ENCODE results near the gene CWC27.

Gene CWC27

GRCh38 chr5:64963278-64963677, 194.5 kb downstream of the CWC27 start:
- DNase-seq (ENCODE audit: low read depth), result no peak
- no peak for TF ChIP-seq CTCF (IDR thresholded peaks at IDR 0.05; ENCODE audit: low read depth, low read length, missing control alignments)
- no peak overlapping the region for H3K4me3 ChIP-seq (ENCODE audit: low read depth, low read length)

GRCh38 chr5:64968591-64969110, 199.9 kb downstream of the CWC27 start:
- no peak for DNase-seq (ENCODE audit: low read depth)
- no peak overlapping the region for H3K4me3 ChIP-seq (ENCODE audit: low read depth, low read length)
- no peak for TF ChIP-seq CTCF (IDR thresholded peaks at IDR 0.05; ENCODE audit: low read depth, low read length, missing control alignments)

GRCh38 chr5:64969578-64969977, 200.8 kb downstream of the CWC27 start:
- DNase-seq (ENCODE audit: low read depth), result no peak
- H3K4me3 ChIP-seq (ENCODE audit: low read depth, low read length), result no peak overlapping the region
- no peak for TF ChIP-seq CTCF (IDR thresholded peaks at IDR 0.05; ENCODE audit: low read depth, low read length, missing control alignments)

GRCh38 chr5:64971513-64971912, 202.8 kb downstream of the CWC27 start:
- H3K4me3 ChIP-seq (ENCODE audit: low read depth, low read length), result no peak overlapping the region
- no peak for DNase-seq (ENCODE audit: low read depth)
- TF ChIP-seq CTCF (IDR thresholded peaks at IDR 0.05; ENCODE audit: low read depth, low read length, missing control alignments), result no peak

- no peak for TF ChIP-seq CTCF (IDR thresholded peaks at IDR 0.05; ENCODE audit: low read depth, low read length, missing control alignments)
- no peak overlapping the region for H3K4me3 ChIP-seq (ENCODE audit: low read depth, low read length)
- no peak for DNase-seq (ENCODE audit: low read depth)
These were observed 203.3 kb downstream of the CWC27 start for GRCh38 chr5:64971990-64972389.

- no peak for DNase-seq (ENCODE audit: low read depth)
- TF ChIP-seq CTCF (IDR thresholded peaks at IDR 0.05; ENCODE audit: low read depth, low read length, missing control alignments), result no peak
- no peak overlapping the region for H3K4me3 ChIP-seq (ENCODE audit: low read depth, low read length)
These were observed 203.9 kb downstream of the CWC27 start for GRCh38 chr5:64972591-64972990.

- no peak for TF ChIP-seq CTCF (IDR thresholded peaks at IDR 0.05; ENCODE audit: low read depth, low read length, missing control alignments)
- H3K4me3 ChIP-seq (ENCODE audit: low read depth, low read length), result no peak overlapping the region
- no peak for DNase-seq (ENCODE audit: low read depth)
These were observed 204.5 kb downstream of the CWC27 start for GRCh38 chr5:64973215-64973614.

Measured in GM12864 (cell line).